H1 (cell line): ENCODE measurements around the gene NFIA. TPM values are rescaled to one million over a fixed set of nuclear protein-coding genes. Genes with fewer than 3 reads are reported as not detected.

Experiments used
- CTCF ChIA-PET: fragments of 300-600 bp; sonication (Branson Sonifier 250); formaldehyde crosslinking; loops from one replicate; lab custom pipeline; 2021; ENCODE audit not compliant: partially characterized antibody; lab: Charles Lee
- POLR2A ChIA-PET: fragments of 300-600 bp; sonication (Branson Sonifier 250); formaldehyde crosslinking; loops from one replicate; lab custom pipeline; 2021; ENCODE audit warnings: inconsistent platforms; ENCODE audit not compliant: partially characterized antibody; lab: Charles Lee
- DNase-seq, 2 experiments: peaks; one replicate each; pipeline versions ENCODE4 v3.0.0 to v3.0.0-alpha.2; 2010 to 2022; ENCODE audit warnings: low spot score in 2 of 2, low read depth in 1 of 2, mixed read lengths in 1 of 2
- FAIRE-seq: peaks from 2 replicates; lab custom pipeline; 2011; peaks lifted over from hg19 to GRCh38; lab: Jason Lieb, UNC
- H2AFZ ChIP-seq: 2 replicates; pipeline ENCODE4 v1.8.1; 2012; ENCODE audit warnings: low read length, inconsistent platforms
- H2AK5ac ChIP-seq: 2 replicates; pipeline ENCODE4 v1.6.1; 2013; ENCODE audit warnings: low read depth, low read length
- H2BK120ac ChIP-seq: replicated peaks from 2 replicates; pipeline ENCODE3; 2013; ENCODE audit warnings: low read depth, low read length, inconsistent platforms
- H2BK12ac ChIP-seq: 2 replicates; pipeline ENCODE4 v1.6.1; 2013; ENCODE audit warnings: low read depth, low read length
- H2BK15ac ChIP-seq: 2 replicates; pipeline ENCODE4 v1.6.1; 2013; ENCODE audit warnings: low read length
- H2BK20ac ChIP-seq: 2 replicates; pipeline ENCODE4 v1.6.1; 2013; ENCODE audit warnings: low read length
- H2BK5ac ChIP-seq: 2 replicates; pipeline ENCODE4 v1.6.1; 2013; ENCODE audit warnings: low read depth, low read length
- H3K14ac ChIP-seq: 2 replicates; pipeline ENCODE4 v1.6.1; 2013; ENCODE audit warnings: inconsistent platforms; ENCODE audit not compliant: insufficient read length
- H3K18ac ChIP-seq: 2 replicates; pipeline ENCODE4 v1.6.1; 2013; ENCODE audit warnings: low read length; ENCODE audit errors: extremely low read depth
- H3K23ac ChIP-seq: 2 replicates; pipeline ENCODE4 v1.6.1; 2013; ENCODE audit warnings: inconsistent platforms; ENCODE audit not compliant: insufficient read length
- H3K23me2 ChIP-seq: 2 replicates; pipeline ENCODE4 v1.6.1; 2013; ENCODE audit warnings: low read depth, low read length
- H3K27ac ChIP-seq: 2 replicates; pipeline ENCODE4 v1.6.1; 2011; ENCODE audit warnings: low read depth, low read length, inconsistent platforms
- H3K27me3 ChIP-seq, 4 experiments: replicated peaks in 1 of 4; 1 replicate in 1 of 4; 2 replicates in 3 of 4; pipeline versions ENCODE4 v1.6.1 to v1.8.1; 2011 to 2013; ENCODE audit warnings: low read length in 3 of 4, mild to moderate bottlenecking in 3 of 4, inconsistent platforms in 2 of 4, mixed read lengths in 2 of 4, moderate library complexity in 1 of 4; ENCODE audit not compliant: control insufficient read depth in 3 of 4, insufficient read depth in 3 of 4; ENCODE audit errors: extremely low read depth in 1 of 4
- H3K36me3 ChIP-seq, 4 experiments: 2 replicates each; pipeline versions ENCODE4 v1.6.1 to v1.8.1; 2011 to 2013; ENCODE audit warnings: mild to moderate bottlenecking in 4 of 4, low read length in 3 of 4, moderate library complexity in 2 of 4, control low read depth in 1 of 4, inconsistent platforms in 1 of 4; ENCODE audit not compliant: insufficient read depth in 4 of 4, control insufficient read depth in 2 of 4
- H3K4ac ChIP-seq: replicated peaks from 2 replicates; pipeline ENCODE3; 2013; ENCODE audit warnings: low read length, low read depth, mixed read lengths, inconsistent platforms; ENCODE audit not compliant: insufficient read length
- H3K4me1 ChIP-seq, 4 experiments: replicated peaks in 1 of 4; 1 replicate in 1 of 4; 2 replicates in 3 of 4; pipeline versions ENCODE4 v1.6.1 to v1.8.1; 2011 to 2013; ENCODE audit warnings: low read length in 3 of 4, inconsistent platforms in 2 of 4, mixed read lengths in 1 of 4; ENCODE audit not compliant: insufficient read depth in 4 of 4, control insufficient read depth in 3 of 4
- H3K4me2 ChIP-seq, 2 experiments: 2 replicates each; pipeline versions ENCODE4 v1.6.1 to v1.8.1; 2011 to 2013; ENCODE audit warnings: low read depth in 2 of 2, low read length in 2 of 2, control low read depth in 1 of 2, inconsistent platforms in 1 of 2, mild to moderate bottlenecking in 1 of 2; ENCODE audit not compliant: insufficient read depth in 1 of 2
- H3K4me3 ChIP-seq, 4 experiments: fragments of 200-600, 300-600 bp in 1 of 4; sonication (generic), shearing (Covaris generic), sonication (Bioruptor Twin) in 1 of 4; 2 replicates each; pipeline versions ENCODE4 v1.5.1 to v1.8.1; 2011 to 2016; ENCODE audit warnings: low read length in 4 of 4, low read depth in 3 of 4, control low read depth in 2 of 4, inconsistent platforms in 2 of 4, mild to moderate bottlenecking in 2 of 4, mixed read lengths in 1 of 4, moderate library complexity in 1 of 4; ENCODE audit not compliant: insufficient read depth in 2 of 4; ENCODE audit errors: extremely low read depth in 1 of 4
- H3K56ac ChIP-seq: replicated peaks from 2 replicates; pipeline ENCODE3; 2013; ENCODE audit warnings: low read depth, mild to moderate bottlenecking, mixed read lengths, low read length, inconsistent platforms; ENCODE audit not compliant: insufficient read length
- H3K79me1 ChIP-seq: 2 replicates; pipeline ENCODE4 v1.6.1; 2013; ENCODE audit warnings: low read depth, low read length, control low read depth
- H3K79me2 ChIP-seq, 2 experiments: 2 replicates each; pipeline versions ENCODE4 v1.6.1 to v1.8.1; 2012 to 2013; ENCODE audit warnings: low read length in 2 of 2, mild to moderate bottlenecking in 2 of 2, inconsistent platforms in 1 of 2; ENCODE audit not compliant: insufficient read depth in 2 of 2, control insufficient read depth in 1 of 2
- H3K9ac ChIP-seq, 4 experiments: replicated peaks in 1 of 4; 1 replicate in 1 of 4; 2 replicates in 3 of 4; pipeline versions ENCODE4 v1.6.1 to v1.8.1; 2011 to 2013; ENCODE audit warnings: low read depth in 3 of 4, low read length in 3 of 4, control low read depth in 2 of 4, mild to moderate bottlenecking in 2 of 4, moderate library complexity in 2 of 4, inconsistent platforms in 1 of 4; ENCODE audit errors: extremely low read depth in 1 of 4
- H3K9me3 ChIP-seq, 2 experiments: 2 replicates each; pipeline versions ENCODE4 v1.6.1 to v1.8.1; 2012 to 2013; ENCODE audit warnings: mild to moderate bottlenecking in 2 of 2, moderate library complexity in 2 of 2, control low read depth in 1 of 2, inconsistent platforms in 1 of 2, low read depth in 1 of 2, low read length in 1 of 2, mixed read lengths in 1 of 2; ENCODE audit not compliant: insufficient read depth in 2 of 2
- H4K20me1 ChIP-seq, 2 experiments: replicated peaks in 1 of 2; 2 replicates each; pipeline versions ENCODE3 to v1.8.1; 2011 to 2013; ENCODE audit warnings: inconsistent platforms in 2 of 2, low read length in 2 of 2, mild to moderate bottlenecking in 1 of 2; ENCODE audit not compliant: insufficient read depth in 2 of 2, control insufficient read depth in 1 of 2
- H4K5ac ChIP-seq: 2 replicates; pipeline ENCODE4 v1.6.1; 2013; ENCODE audit warnings: low read length, low read depth, mixed read lengths, inconsistent platforms; ENCODE audit not compliant: insufficient read length
- H4K8ac ChIP-seq: 2 replicates; pipeline ENCODE4 v1.8.0; 2013; ENCODE audit warnings: mild to moderate bottlenecking, moderate library complexity, low read length, inconsistent platforms; ENCODE audit not compliant: insufficient read depth; ENCODE audit errors: extremely low read depth
- H4K91ac ChIP-seq: replicated peaks from 2 replicates; pipeline ENCODE3; 2013; ENCODE audit warnings: low read length, mixed read lengths, inconsistent platforms; ENCODE audit not compliant: insufficient read length
- ATF2 ChIP-seq: IDR thresholded peaks from 2 replicates; pipeline ENCODE4 v1.6.1; 2012; ENCODE audit warnings: low read length, inconsistent platforms
- BACH1 ChIP-seq: IDR thresholded peaks from 2 replicates; pipeline ENCODE4 v1.6.1; 2012; ENCODE audit warnings: low read length, improper control_type of control experiment
- BRCA1 ChIP-seq: IDR thresholded peaks from 2 replicates; pipeline ENCODE4 v1.6.1; 2012; ENCODE audit warnings: low read depth, low read length, improper control_type of control experiment
- CEBPB ChIP-seq: IDR thresholded peaks from 2 replicates; pipeline ENCODE4 v1.6.1; 2012; ENCODE audit warnings: low read depth, low read length
- CREB1 ChIP-seq: IDR thresholded peaks from 2 replicates; pipeline ENCODE4 v1.6.1; 2012; ENCODE audit warnings: inconsistent platforms
- EZH2 ChIP-seq: fragments of 200-600 bp; sonication (generic); IDR thresholded peaks from 2 replicates; pipeline ENCODE4 v1.7.1; 2012; ENCODE audit warnings: low read depth, mild to moderate bottlenecking, moderate library complexity, low read length, inconsistent platforms; ENCODE audit not compliant: severe bottlenecking
- FOSL1 ChIP-seq: IDR thresholded peaks from 2 replicates; pipeline ENCODE4 v1.6.1; 2011; ENCODE audit warnings: mild to moderate bottlenecking, low read depth, low read length, moderate library complexity; ENCODE audit not compliant: insufficient read depth
- JUN ChIP-seq: IDR thresholded peaks from 2 replicates; pipeline ENCODE4 v1.6.1; 2011; ENCODE audit warnings: low read depth, mild to moderate bottlenecking, improper control_type of control experiment, low read length
- JUND ChIP-seq: IDR thresholded peaks from 2 replicates; pipeline ENCODE4 v1.6.1; 2011; ENCODE audit warnings: mild to moderate bottlenecking, improper control_type of control experiment, low read length
- POU5F1 ChIP-seq: IDR thresholded peaks from 2 replicates; pipeline ENCODE4 v1.6.1; 2011; ENCODE audit warnings: low read depth, mild to moderate bottlenecking, low read length, moderate library complexity
- SAP30 ChIP-seq: fragments of 300-600 bp; sonication (generic); IDR thresholded peaks from 2 replicates; pipeline ENCODE4 v1.7.1; 2012; ENCODE audit warnings: low read length, moderate library complexity, mild to moderate bottlenecking, inconsistent platforms; ENCODE audit not compliant: insufficient read depth, insufficient replicate concordance
- SIRT6 ChIP-seq: IDR thresholded peaks from one replicate; pipeline ENCODE4 v1.7.1; 2012; ENCODE audit warnings: low read length, inconsistent platforms
- SP1 ChIP-seq: IDR thresholded peaks from 2 replicates; pipeline ENCODE4 v1.6.1; 2011; ENCODE audit warnings: low read depth, low read length
- YY1 ChIP-seq: IDR thresholded peaks from 2 replicates; pipeline ENCODE4 v1.6.1; 2011; ENCODE audit warnings: low read depth, mild to moderate bottlenecking, low read length
- WGBS, 2 experiments: shearing (Covaris generic) in 1 of 2; methylation state at CpG; one replicate each; pipeline versions ENCODE4 v1.1.6 to v1.1.7; 2013 to 2015; ENCODE audit warnings: low lambda C conversion rate in 2 of 2, mixed read lengths in 2 of 2, inconsistent platforms in 1 of 2, low coverage in 1 of 2, missing lambda C conversion rate in 1 of 2; ENCODE audit not compliant: insufficient replicate concordance in 2 of 2, insufficient coverage in 1 of 2, insufficient read length in 1 of 2; ENCODE audit errors: extremely low coverage in 1 of 2, missing lambda C conversion rate in 1 of 2; 5-methylcytosine and 5-hydroxymethylcytosine counted together
- polyA plus RNA-seq, 7 experiments: library from polyadenylated mRNA; depleted of rRNA in 3 of 7; stranded (reverse) in 5 of 7; unstranded in 2 of 7; fragments of >200 nt in 5 of 7; fragments of 200-250 nt in 2 of 7; gene quantifications; 1 replicate in 5 of 7; 2 replicates in 1 of 7; 4 replicates in 1 of 7; pipeline versions ENCODE4 v1.2.1 to v1.2.3, GENCODE V29; 2011 to 2013; ENCODE audit warnings: missing spikeins in 2 of 7, mixed read lengths in 2 of 7
- total RNA-seq: library from RNA; stranded (reverse); fragmentation: NEBNext Ultra II Directional; extraction: Animal tissue kit (Norgen Biotek cat#: 25700); gene quantifications from 2 replicates; pipeline ENCODE4 v1.2.1, GENCODE V29; 2021

NFIA gene
- total and polyA plus RNA-seq, 2 of the 8 experiments (the other 6 are each of a cell fraction or from before 2014, with no cell fraction given): 1.8 to 2.3 TPM

DNA sequence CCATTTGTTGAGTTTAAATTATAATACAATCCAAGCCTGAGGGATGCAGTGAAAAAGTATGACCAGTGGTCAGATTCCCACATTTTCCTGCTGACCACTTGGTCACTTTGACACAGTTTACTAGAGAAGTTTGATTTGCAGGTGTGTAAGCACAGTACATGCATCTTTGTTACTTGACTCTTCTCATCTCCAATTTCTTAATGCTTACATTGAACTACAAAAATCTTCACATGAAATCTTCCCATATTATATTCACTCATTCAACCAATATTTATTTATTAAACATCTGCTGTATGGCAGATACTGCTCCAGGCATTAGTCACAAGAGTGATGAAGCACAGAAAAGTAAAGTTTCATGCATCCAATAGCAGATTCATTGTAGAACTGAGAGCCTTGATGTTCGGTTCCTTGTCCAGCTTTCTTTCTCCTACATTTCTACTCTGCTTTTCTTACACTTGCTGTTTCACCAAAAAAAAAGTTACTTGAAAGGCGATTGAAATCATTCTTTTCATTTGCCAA is 211.7 kb downstream of the NFIA start:
- CTCF ChIA-PET: interaction anchor here (0.6 to 0.7 kb wide), 2 partner anchors 39 to 44 kb away, joined by 3 read pairs; no protein-coding TSS in a partner anchor
- Histone ChIP-seq H2AK5ac (no peak overlapping the region), H4K20me1 (no peaks in the 10 kb centered on the region), H2BK15ac (no peak overlapping the region), H3K79me1 (no peaks in the 10 kb centered on the region), H3K4ac (no peak overlapping the region), H3K14ac (no peak overlapping the region), H4K8ac (no peak overlapping the region), H3K27me3 (no peaks in the 10 kb centered on the region), H2BK12ac (no peak overlapping the region), H3K27ac (no peak overlapping the region), H3K79me2 (no peaks in the 10 kb centered on the region), H3K4me1 (peaks cover 0 to 30% (median 20%) of the 10 kb centered on the region in 4 experiments), H3K56ac (no peak overlapping the region), H2BK20ac (no peak overlapping the region), H3K23ac (no peak overlapping the region), H3K18ac (no peak overlapping the region), H3K9me3 (0 out of 4 replicates have a peak, but pooled peaks cover 0 to 3% of the 10 kb centered on the region in 2 experiments), H3K23me2 (no peaks in the 10 kb centered on the region), H2BK120ac (no peak overlapping the region), H3K4me2 (no peak overlapping the region), H3K4me3 (no peak overlapping the region), H2BK5ac (no peak overlapping the region), H2AFZ (no peak overlapping the region), H3K36me3 (no peaks in the 10 kb centered on the region), H3K9ac (no peak overlapping the region), H4K91ac (no peak overlapping the region), H4K5ac (no peak overlapping the region)
- TF ChIP-seq JUND (no peak), SIRT6 (no peak), POU5F1 (no peak), CEBPB (no peak), BRCA1 (no peak), YY1 (no peak), FOSL1 (no peak), SP1 (no peak), EZH2 (no peak), JUN (no peak), ATF2 (no peak), CREB1 (no peak), BACH1 (no peak), SAP30 (no peak)
- POLR2A ChIA-PET: no interaction called here
- WGBS, 2 experiments: 66% methylated on average over 2 of the region's 2 CpGs; no CpG with 5 or more reads in 1 of the 2 experiments
- DNase-seq (no peak), FAIRE-seq (no peak)
